Kidney epithelial cell (primary cell): ENCODE measurements around the gene C16orf96. TPM values are rescaled to one million over a fixed set of nuclear protein-coding genes. Genes with fewer than 3 reads are reported as not detected.

Experiments
- DNase-seq: peaks from one replicate; pipeline ENCODE4 v3.0.0-alpha.2; 2010; ENCODE audit warnings: low read depth
- H3K27me3 ChIP-seq: 2 replicates; pipeline ENCODE4 v1.6.0; 2011; ENCODE audit warnings: low read length; ENCODE audit not compliant: control insufficient read depth, insufficient read depth
- H3K36me3 ChIP-seq: 2 replicates; pipeline ENCODE4 v1.5.1; 2011; ENCODE audit warnings: low read length; ENCODE audit not compliant: control insufficient read depth, insufficient read depth
- H3K4me3 ChIP-seq: 2 replicates; pipeline ENCODE4 v1.5.1; 2011; ENCODE audit warnings: low read depth, mild to moderate bottlenecking, control low read depth, low read length
- total RNA-seq: library from RNA; depleted of rRNA; stranded (reverse); fragments of >200 nt; gene quantifications from 2 replicates; pipeline ENCODE4 v1.2.3, GENCODE V29; 2015
- TF ChIP-seq, protein P1 (sequence below): IDR thresholded peaks from 2 replicates; pipeline ENCODE4 v1.5.1; 2011; ENCODE audit warnings: mild to moderate bottlenecking, moderate library complexity, low read length, control low read depth, inconsistent platforms; ENCODE audit not compliant: insufficient read depth, poor library complexity, severe bottlenecking

Gene C16orf96
- total RNA-seq, 1 donor from 2014 or later, result not detected

DNA sequence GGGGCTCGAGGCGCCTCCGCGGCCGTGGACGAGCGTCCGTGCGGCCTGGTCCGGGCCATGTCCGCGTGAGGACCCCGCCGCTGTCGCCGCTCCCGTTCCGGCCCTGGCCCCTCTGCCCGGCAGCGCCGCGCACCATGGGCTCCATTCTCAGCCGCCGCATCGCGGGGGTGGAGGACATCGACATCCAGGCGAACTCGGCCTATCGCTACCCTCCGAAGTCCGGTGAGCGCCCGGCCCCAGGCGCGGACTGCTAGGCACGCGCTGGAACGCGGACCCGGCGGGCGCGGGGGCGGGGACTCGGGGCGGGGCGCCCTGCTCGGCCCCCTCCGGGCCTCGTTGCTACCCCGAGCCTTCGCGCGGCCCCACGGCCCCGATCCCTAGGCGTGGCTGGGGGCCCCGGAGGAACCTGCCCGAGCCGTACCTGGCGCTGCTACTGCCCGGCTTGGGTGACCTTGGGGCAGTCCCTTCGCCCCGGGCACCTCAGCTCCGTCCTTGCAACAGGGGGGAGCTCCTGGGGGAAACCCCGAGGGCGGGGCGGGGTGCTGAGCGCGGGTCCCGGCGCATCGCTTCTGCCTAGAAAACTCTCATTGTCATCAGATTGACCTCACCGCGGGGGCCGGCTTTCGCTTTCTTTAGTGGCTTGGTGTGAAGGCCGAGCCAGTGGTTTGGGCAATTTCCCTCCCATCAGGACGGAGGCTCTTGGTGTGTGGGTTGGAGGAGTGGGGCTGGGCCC, 68.9 kb downstream of the C16orf96 start:
- no peaks in the 10 kb centered on the region for H3K36me3 ChIP-seq
- H3K4me3 ChIP-seq, result peak overlapping the region; percentile 93
- no peaks in the 10 kb centered on the region for H3K27me3 ChIP-seq
- TF ChIP-seq, protein P1, sequence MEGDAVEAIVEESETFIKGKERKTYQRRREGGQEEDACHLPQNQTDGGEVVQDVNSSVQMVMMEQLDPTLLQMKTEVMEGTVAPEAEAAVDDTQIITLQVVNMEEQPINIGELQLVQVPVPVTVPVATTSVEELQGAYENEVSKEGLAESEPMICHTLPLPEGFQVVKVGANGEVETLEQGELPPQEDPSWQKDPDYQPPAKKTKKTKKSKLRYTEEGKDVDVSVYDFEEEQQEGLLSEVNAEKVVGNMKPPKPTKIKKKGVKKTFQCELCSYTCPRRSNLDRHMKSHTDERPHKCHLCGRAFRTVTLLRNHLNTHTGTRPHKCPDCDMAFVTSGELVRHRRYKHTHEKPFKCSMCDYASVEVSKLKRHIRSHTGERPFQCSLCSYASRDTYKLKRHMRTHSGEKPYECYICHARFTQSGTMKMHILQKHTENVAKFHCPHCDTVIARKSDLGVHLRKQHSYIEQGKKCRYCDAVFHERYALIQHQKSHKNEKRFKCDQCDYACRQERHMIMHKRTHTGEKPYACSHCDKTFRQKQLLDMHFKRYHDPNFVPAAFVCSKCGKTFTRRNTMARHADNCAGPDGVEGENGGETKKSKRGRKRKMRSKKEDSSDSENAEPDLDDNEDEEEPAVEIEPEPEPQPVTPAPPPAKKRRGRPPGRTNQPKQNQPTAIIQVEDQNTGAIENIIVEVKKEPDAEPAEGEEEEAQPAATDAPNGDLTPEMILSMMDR, result no peak
- DNase-seq, result no peak

DNA sequence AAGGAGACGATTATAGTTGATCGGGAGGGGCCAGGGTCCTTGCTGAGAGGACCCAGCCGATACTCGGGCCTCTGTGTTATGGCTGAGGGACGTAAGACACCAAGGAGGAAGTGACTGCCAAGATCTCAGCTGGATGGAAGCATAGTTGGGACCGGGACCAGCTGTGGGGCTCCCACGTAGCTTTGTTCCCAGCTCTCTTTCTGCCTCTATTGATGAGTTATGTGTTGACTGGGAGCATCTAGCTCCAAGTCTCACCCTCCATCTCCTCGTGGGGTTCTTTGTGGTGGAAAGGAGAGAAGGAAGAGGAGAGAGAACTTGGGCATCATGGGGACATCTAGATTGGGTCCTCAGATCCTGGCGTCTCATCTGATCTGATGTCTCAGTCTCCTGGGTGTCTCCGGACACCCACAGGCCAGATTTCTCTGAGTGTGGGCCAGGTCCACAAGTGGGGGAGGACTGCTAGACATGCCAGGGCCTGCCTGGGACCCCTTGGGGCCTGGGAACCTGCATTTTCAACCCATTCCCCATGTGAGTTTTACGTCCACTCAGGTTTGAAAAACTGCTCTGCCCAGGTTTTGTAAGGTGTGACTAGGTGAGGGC, 69.5 kb downstream of the C16orf96 start:
- no peak for DNase-seq
- TF ChIP-seq, protein P1, result no peak
- no peaks in the 10 kb centered on the region for H3K36me3 ChIP-seq
- no peaks in the 10 kb centered on the region for H3K27me3 ChIP-seq
- peak overlapping the region; percentile 93 for H3K4me3 ChIP-seq

DNA sequence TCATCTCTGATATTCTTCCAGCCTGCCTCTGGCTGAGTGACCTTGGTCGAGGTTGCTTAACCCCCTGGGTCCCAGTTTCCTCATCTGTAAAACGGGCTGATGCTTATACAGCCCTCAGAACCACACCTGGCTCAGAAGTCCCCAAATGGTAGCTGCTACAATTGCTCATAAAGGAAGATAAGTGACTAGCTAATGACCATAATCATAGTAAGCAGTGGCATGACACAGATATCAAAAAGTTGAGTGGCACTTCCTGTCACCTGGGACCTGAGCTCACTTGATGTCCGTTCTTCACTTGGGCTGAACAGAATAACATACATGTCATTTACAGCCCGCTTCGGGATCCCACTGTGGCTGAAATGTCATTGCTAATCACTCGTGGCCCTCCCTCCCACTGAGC, 70.3 kb downstream of the C16orf96 start:
- Histone ChIP-seq H3K27me3 (no peaks in the 10 kb centered on the region), H3K36me3 (no peaks in the 10 kb centered on the region), H3K4me3 (no peak overlapping the region)
- no peak for DNase-seq
- TF ChIP-seq, protein P1, result no peak

DNA sequence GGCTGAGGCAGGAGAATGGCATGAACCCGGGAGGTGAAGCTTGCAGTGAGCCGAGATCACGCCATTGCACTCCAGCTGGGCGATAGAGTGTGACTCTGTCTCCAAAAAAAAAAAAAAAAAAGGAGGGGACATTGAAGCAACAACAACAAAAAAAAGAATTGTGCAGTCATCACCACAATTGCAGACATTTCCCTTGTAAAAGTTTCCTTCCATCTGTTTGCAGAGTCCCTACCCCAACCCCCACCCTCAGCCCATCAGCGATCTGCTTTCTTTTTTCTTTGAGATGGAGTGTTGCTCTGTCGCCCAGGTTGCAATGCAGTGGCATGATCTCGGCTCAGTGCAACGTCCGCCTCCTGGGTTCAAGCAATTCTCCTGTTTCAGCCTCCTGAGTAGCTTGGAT, 72.1 kb downstream of the C16orf96 start:
- H3K36me3 ChIP-seq, result no peaks in the 10 kb centered on the region
- no peaks in the 10 kb centered on the region for H3K27me3 ChIP-seq
- TF ChIP-seq, protein P1, result no peak
- H3K4me3 ChIP-seq, result no peak overlapping the region
- no peak for DNase-seq

DNA sequence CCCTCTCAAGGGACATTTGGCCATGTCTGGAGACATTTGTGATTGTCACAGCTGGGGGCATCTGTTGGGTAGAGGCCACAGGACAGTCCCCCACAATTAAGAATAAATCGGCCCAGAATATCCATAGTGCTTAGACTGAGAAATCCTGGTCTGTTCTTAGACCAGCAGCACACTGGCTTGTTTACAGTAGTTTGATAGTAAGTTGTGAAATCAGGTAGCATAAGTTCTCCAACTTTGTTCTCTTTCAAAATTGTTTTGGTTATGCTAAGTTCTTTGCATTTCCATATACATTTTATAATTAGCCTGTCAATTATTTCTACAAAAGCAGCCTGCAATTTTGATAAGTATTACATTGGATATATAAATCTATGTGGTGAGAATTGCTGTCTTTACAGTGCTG, 75.3 kb downstream of the C16orf96 start:
- no peaks in the 10 kb centered on the region for H3K27me3 ChIP-seq

More for the DNA sequence above, 75.3 kb downstream of the C16orf96 start:
- no peaks in the 10 kb centered on the region for H3K36me3 ChIP-seq
- TF ChIP-seq, protein P1, result no peak
- H3K4me3 ChIP-seq, result no peak overlapping the region
- no peak for DNase-seq
